NCI-H510A (cell line): ENCODE data around the gene SLC7A7.
"Not testable (repeated sequence)": the region's sequence is repeated elsewhere in the genome, so short reads cannot be mapped to it uniquely, and the experiment has no call there.

Experiments used
- DNase-seq: peaks from one replicate; lab custom pipeline; 2025; lab: John Stamatoyannopoulos, UW

The SLC7A7 gene

DNA sequence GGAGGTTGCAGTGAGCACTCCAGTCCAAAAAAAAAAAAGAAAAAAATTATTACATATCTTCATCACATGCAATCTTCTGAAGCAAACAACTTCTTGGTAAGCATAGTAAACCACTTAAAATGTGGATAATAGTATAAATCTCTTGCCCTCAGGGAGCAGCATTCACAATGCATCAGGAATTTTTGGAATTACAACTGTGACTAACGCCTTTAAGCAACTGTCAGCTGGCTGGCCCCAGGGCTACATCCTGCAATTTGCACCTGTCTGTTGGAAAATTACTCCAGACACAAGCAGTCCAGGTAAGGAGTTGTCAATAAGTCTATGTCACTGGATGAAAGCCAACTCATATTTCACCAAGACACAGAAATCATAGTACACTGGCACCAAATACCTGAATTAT is 5.5 kb upstream of the SLC7A7 start:
- DNase-seq = no peak

DNA sequence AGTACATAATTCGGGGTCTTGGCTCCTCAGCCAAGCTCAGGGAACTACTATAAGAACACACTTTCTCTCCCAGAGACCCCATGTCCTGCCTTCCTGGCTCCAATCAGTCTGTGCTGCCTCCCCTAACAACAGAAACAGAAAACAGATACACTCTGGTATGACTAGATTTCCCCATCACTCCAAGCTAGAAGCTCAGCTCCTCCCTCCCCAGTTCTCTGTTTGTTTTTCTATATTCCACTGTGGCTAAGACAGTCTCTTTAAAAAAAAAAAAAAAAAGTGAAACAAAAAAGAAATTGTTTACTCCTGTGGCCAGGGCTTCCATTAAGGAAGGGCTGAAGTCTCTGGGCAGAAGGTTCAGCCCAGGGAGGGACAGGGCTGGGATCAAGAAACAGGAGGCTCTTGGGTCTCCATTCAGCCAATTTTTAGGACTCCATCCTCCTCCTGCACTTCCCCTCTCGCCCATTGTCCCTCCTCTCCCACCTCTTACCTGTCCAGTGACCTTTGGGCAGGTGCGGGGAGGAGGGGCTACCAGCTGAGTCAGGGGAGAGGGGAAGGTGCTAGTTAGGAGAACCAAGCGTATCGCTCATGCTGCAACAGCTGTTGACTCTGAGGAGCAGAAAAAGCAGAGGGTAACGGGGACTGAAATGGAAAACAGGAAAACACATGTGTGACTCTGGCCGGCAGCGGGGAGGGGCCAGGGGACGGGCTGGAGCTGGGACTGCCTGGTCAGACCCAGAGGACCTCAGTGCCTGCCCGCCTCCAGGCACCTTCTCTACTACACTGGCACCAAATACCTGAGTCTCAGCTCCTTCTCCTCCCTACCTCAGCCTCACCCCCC is 4.1 kb upstream of the SLC7A7 start:
- no peak for DNase-seq

DNA sequence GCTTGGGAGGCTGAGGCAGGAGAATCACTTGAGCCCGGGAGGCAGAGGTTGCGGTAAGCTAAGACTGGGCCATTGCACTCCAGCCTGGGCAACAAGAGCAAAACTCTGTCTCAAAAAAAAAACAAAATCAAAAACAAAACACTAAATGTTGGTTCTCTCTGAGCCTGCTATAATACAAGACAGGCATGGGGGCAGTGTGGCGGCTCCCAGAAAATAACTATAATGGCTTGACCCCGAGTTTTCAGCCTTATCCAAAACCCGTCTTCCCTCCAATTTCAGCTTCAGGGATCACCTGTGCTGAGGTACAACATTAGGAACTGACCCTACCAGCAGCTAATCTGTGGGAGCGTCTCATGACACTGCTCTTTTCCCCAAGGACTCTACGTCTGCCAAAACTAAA is 862 bp downstream of the SLC7A7 start:
- no peak for DNase-seq

DNA sequence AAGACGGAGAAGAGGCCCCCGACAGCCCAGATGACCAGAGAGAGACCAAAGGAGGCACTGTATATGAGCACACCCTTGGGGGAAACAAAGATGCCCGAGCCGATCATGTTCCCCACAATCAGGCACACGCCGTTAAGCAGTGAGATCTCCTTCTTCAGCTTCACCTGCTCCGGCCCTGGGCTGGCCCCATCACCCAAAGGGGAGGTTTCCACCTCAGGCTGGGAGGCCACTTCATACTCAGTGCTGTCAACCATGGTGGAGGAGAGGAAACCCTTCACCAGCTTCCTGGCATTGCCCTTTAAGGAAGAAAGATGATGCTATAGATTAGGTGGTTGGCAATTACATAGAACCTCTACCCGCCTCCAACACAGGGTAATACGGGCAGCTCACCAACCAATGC is 2.1 kb downstream of the SLC7A7 start:
- DNase-seq = no peak

DNA sequence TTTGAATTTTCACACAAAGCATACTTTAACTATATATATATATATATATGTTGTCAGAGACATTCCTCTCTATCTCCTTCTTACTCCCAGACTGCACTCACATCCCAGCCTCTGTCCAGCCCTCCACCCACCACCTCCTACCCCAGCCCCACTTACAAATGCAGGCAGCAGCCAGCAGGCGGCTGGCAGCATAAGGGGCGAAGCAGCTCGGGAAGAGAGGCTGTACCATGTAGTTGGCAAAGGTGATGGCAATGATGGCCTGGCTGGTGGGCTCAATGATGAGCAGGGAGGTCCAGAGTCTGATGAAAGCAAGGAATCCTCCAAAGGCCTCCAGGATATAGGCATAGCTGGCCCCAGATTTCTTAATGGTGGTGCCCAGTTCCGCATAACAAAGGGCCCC is 2.5 kb downstream of the SLC7A7 start:
- DNase-seq = no peak

DNA sequence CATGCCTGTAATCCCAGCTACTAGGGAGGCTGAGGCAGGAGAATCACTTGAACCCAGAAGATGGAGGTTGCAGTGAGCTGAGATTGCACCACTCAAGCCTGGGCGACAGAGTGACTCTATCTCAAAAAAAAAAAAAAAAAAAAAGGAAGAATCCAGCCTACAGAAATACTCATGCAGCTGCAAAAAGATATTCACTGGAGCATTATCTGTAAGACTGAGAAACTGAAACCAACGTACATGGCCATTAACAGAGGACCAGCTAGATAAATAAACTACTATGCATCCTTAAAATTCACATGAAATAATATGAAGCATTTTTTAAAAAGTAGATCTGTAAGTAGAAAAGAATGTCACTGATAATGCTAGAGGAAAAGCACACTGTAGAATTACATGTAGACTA is 3.5 kb downstream of the SLC7A7 start:
- DNase-seq = no peak

DNA sequence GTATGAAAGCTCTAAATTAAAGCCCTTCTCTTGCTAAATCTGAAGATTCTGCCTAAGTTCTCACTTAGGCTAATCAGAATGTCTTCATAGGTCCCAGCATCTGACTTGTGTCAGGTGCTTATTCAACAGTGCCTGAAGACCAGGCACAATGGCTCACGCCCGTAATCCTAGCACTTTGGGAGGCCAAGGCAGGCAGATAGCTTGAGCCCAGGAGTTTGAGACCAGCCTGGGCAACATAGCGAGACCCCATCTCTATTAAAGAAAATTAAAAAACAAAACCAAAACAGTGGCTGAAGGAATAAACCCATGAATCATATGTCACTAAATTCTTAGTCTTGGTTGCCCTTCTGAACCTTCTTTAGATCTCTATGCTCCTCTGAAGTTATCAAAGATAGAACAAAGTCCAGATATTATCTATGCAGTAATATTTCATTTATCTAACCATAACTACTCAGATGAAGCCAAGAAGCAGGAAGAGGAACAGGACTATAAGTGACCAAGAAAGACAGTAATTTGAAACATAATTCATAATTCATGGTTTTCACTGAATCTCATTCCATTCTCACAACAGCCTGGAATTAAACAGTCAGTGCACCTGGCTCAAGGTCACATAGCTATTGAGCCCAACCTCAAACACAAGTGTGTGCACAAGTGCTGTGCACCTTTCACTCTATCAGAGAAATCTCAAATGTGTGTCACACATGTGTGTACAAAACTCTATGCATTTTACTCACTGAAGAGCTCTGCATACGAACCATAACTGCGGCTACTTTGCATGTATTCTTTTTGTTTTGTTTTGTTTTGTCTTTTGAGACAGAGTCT is 6.6 kb downstream of the SLC7A7 start:
- DNase-seq = no peak

DNA sequence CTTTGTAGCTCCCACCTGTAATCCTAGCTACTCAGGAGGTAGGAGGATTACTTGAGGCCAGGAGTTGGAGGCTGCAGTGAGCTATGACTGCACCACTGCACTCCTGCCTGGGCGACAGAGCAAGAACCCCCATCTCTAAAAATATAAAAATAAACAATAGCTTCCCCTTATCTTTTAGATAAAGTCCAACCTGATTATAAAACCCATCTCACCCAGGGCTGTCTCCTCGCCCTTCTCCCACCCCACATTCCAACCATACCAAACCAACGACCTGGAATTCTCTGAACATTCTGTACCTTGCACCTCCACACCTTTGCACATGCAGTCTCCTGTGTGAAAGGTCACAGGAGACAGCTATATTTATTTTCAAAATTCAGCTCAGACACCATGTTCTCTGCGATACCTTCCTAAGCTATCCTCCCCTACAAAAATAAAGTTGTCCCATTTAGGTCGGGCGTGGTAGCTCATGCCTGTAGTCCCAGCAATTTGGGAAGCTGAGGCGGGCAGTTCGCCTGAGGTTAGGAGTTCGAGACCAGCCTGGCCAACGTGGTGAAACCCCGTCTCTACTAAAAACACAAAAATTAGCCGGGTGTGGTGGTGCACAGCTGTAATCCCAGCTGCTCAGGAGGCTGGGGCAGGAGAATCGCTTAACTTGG is 7.7 kb downstream of the SLC7A7 start:
- no peak for DNase-seq

DNA sequence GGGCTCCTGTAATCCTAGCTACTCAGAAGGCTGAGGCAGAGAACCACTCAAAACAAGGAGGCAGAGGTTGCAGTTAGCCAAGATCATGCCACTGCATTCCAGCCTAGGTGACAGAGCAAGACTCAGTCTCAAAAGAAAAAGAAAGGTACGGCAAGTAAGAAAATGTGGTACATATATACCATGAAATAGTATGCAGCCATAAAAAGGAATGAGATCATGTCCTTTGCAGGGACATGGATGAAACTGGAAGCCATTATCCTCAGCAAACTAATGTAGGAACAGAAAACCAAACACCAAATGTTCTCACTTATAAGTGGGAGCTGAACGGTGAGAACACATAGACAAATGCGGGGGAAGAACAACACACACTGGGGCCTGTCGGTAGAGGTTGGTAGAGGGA is 10.0 kb downstream of the SLC7A7 start:
- DNase-seq = not testable (repeated sequence)

DNA sequence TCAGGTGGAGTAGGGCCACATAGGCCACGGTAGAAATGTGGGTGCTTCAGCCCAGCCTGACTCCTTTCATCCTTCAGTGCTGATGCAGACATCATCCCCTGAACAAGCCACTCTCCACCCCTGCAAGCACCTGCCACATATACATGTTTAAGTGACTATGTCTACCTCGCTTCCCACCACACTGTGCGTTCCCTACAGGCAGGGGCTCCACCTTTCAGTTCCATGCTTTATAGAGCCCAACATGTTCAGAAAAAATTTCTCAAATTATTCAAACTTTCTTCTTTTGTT is 11.6 kb downstream of the SLC7A7 start:
- no peak for DNase-seq

DNA sequence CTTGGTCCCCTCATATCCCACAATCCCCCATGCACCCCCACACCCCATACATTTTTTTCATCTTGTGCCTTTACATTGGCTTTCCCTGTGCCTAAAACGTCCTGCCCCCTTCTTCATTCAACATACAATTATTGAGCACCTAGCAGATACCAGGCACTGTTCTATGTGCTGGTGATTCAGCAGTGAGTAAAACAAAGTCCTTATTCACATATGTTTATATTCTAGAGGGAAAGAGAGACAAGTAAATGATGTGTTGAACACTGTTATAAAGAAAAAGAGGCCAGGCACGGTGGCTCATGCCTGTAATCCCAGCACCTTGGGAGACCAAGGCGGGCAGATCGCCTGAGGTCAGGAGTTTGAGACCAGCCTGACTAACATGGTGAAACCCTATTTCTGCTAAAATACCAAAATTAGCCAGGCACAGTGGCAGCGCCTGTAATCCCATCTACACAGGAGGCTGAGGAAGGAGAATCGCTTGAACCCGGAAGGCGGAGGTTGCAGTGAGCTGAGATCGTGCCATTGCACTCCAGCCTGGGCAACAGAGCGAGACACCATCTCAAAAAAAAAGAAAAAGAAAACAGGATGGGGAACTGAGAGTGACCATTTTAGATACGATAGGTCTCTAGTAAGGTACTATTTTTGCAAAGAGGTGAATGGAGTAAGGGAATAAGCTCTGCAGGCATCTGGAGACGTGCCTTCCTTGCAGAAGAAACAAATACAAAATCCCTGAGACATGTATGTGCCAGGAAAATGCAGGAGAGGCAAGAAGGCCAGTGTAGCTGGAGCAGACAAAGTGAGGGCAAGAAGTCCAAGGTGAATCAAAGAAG is 12.2 kb downstream of the SLC7A7 start:
- DNase-seq = no peak

DNA sequence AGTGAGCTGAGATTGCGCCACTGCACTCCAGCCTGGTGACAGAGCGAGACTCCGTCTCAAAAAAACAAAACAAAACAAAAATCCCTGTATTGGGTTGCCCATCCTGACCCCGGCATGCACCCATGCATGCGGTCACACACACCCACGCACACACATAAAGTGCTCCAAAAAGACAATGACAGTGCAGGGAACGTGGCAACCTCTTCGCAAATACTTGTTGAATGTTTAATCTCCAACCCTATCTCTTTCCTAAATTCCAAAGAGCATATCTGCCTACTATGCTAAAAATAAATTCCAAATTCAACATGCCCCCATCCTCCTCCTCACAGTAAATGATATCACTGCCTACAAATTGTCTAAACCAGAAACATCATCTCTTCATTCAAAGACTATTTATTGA is 13.5 kb downstream of the SLC7A7 start:
- no peak for DNase-seq

DNA sequence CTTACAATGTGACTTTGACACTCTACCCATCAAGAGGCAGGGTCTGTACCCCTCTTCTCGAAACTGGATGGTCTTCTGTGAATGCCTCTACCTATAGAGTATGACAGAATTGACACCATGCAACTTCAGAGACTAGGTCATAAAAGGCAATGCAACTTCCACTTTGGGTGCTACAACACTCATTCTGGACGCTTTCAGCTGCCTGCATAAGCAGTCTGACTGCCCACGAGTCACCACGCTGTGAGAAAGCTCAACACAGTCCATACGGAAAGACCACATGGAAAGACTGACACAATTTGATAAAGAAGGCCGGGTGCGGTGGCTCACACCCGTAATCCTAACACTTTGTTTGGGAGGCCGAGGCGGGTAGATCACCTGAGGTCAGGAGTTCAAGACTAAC is 14.9 kb downstream of the SLC7A7 start:
- no peak for DNase-seq

DNA sequence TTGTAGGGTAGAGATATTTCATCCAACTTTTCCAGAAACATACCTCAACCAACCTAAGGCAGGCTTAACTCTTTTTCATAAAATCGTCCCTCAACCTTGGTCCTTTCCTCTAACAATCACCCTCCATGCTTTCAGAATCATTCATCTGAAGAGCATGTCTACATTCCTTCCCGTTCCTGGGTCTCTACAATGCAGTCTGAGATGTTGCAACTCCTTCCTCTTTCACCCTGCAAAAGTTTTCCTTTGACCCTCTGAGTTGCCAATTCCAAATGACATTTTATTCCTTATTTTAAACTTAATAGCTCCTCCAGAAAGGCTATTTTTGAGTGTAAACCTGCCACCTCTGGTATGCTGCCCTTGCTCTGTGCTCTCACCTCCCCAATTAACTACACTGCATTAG is 16.7 kb downstream of the SLC7A7 start:
- no peak for DNase-seq

DNA sequence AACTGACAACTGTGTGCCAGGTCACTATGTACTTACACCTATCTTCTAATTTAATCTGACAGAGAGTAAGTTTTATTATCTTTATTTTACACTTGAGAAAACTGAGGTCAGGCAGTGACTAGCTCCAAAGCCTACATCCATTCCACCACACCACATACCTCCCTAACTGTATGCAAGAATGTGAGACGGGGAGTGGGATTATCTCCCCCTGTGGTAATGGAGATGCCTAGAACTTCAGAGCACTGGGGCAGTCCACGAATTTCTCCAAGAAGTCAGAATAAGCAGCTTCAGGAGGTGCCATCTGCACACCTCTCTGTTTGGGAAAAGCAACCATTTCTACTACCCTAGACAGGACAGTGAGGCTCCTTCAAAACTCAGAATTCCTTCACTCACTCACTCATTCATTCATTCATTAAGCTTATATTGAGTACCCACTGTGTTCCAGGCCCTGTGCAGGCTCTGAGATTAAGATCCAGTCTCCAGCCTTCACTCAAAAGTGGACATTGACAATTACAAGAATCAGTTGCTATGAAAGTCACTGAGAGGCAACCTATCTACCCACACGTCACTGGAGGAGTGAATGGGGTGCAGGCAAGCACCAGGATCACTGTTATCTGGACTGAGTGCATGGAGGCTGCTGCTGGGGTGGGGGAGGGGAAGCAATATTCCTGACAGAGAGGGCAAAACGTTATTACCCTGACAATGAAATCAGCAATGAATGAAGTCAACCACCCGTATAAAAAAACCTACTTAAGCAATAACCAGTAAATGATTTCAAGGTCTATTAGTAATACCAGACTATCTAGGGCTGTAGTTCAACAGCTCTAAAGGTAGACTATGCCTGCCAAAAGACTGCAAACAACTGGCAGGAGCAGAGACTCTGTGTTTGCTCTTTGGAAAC is 18.0 kb downstream of the SLC7A7 start:
- DNase-seq = no peak

DNA sequence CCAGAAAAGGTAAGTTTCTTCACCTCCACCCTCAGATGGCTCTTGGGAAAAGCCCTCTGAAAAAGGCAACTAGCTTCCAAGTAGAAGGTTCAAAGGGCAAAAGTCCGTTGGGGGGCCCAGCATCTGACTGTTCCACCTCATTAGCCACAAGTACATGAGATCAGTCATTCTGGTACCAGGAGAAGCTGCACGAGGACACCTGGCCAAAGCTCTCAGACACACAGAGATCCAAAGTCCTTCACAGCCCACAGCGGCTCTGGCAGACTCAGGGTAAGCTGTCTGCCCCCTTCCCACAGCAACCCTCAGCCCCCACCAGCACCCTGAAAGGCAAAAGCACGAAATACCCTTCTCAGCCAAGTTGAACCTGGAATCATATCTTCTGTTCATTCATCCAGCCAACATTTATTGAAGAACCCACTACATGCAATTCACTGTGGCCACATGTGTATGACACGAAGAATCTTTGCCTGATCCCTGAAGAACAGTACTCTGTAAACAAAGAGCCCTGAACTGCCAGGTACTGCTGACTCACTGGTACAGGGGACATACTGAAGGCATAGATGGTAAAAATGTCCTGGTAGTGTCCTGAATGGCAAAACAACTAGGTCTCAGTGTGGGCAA is 19.0 kb downstream of the SLC7A7 start:
- DNase-seq = no peak

DNA sequence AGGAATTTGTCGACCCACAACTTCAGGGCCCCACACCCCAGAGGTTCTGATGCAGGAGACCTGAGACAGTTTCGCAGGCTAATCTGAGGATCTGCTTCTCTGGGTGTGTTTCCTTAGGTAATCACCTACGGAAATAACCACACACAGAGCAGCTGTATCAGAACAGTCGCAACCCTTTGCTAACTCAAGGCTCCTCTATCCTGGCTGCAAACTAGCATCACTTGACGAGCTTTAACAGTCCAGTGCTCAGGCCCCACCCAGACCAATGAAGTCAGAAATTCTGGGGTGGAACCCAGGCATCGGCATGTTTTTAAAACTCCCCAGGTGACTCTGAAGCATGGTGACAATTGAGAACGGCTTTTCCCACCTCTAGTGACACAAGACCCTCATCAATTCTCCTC is 20.7 kb downstream of the SLC7A7 start:
- DNase-seq = no peak

DNA sequence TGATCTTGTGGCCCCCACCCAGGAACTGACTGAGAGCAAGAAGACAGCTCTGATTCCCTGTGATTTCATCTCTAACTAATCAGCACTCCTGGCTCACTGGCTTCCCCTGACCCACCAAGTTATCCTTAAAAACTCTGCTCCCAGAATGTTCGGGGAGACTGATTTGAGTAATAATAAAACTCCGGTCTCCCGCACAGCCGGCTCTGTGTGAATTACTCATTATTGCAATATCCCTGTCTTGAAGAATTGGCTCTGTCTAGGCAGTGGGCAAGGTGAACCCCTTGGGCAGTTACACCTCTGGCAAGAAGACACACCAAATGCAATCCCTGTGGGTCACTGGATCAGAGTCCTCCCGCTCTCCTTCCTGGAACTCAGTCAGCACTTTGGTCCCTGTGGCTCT is 21.3 kb downstream of the SLC7A7 start:
- no peak for DNase-seq

DNA sequence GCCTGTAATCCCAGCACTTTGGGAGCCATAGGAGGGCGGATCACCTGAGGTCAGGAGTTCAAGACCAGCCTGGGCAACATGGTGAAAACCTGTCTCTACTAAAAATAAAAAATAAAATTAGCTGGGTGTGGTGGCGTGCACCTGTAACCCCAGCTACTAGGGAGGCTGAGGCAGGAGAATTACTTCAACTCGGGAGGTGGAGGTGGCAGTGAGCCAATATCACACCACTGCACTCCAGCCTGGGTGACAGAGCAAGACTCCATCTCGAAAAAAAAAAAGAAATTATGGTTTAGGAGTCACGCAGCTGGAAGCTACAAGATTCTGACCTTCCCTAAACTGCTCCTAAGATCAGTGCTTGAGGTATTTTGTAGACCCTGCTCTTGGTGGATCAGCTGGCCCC is 21.7 kb downstream of the SLC7A7 start:
- DNase-seq = not testable (repeated sequence)

DNA sequence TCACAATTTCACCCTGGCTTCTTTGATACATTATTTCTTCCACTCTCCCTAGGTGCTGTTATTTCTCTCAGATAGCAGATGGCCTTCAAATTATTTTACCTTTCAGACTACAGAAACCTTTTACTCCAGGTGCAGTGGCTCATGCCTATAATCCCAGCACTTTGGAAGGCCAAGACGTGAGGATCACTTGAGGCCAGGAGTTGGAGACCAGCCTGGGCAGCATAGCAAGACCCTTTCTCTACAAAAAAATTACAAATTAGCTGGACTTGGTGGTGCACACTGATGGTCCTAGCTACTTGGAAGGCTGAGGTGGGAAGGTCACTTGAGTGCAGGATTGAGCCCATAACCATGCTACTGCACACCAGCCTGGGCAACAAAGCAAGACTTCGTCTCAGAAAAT is 23.1 kb downstream of the SLC7A7 start:
- DNase-seq = no peak

DNA sequence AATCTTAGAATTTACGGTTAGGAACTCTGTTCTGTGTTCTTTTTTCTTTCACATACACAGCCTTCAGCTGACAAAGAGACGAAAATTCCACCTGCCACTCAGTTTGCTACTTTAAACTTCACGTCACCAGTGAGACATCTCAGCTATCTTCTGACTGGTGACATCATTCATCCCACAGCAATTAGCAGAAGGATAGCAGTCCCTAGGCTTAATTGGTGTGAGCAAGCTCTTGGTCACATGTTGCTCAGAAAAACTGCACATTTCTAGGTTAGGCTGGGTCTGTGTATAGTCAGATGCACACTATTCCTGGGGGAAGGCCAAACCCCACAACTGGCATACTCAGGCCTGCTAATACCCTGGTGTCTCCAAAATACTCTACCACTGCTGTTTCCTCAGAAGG is 23.9 kb downstream of the SLC7A7 start:
- DNase-seq = no peak
